Neural progenitor cell (in vitro differentiated cells): Measurements from ENCODE around the gene HPD.

Experiments used
- EZH2 ChIP-seq: fragments of 200-600 bp; sonication (generic); IDR thresholded peaks from 2 replicates; pipeline ENCODE4 v1.6.1; 2017; ENCODE audit warnings: antibody characterized with exemption, mild to moderate bottlenecking, moderate library complexity
- EZH2phosphoT487 ChIP-seq: fragments of 200-600 bp; sonication (generic); IDR thresholded peaks from 2 replicates; pipeline ENCODE4 v1.6.1; 2017; ENCODE audit warnings: antibody characterized with exemption
- TF ChIP-seq, protein P1 (sequence below): fragments of 200-600 bp; sonication (generic); IDR thresholded peaks from 2 replicates; pipeline ENCODE4 v1.5.1; 2017; ENCODE audit warnings: antibody characterized with exemption, mild to moderate bottlenecking

GRCh38 chr12:121800694-121801594 is 57.7 kb downstream of the HPD start:
- TF ChIP-seq, protein P1, sequence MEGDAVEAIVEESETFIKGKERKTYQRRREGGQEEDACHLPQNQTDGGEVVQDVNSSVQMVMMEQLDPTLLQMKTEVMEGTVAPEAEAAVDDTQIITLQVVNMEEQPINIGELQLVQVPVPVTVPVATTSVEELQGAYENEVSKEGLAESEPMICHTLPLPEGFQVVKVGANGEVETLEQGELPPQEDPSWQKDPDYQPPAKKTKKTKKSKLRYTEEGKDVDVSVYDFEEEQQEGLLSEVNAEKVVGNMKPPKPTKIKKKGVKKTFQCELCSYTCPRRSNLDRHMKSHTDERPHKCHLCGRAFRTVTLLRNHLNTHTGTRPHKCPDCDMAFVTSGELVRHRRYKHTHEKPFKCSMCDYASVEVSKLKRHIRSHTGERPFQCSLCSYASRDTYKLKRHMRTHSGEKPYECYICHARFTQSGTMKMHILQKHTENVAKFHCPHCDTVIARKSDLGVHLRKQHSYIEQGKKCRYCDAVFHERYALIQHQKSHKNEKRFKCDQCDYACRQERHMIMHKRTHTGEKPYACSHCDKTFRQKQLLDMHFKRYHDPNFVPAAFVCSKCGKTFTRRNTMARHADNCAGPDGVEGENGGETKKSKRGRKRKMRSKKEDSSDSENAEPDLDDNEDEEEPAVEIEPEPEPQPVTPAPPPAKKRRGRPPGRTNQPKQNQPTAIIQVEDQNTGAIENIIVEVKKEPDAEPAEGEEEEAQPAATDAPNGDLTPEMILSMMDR, result no peak
- TF ChIP-seq EZH2 (no peak), EZH2phosphoT487 (no peak)
